Loucy (cell line): ENCODE data around the gene B4GALT1.

Source experiments
- H2AFZ ChIP-seq: fragments of 200-600 bp; sonication (generic); 2 replicates; pipeline ENCODE4 v1.6.0; 2016; ENCODE audit warnings: antibody characterized with exemption, mild to moderate bottlenecking, low read length, moderate library complexity
- H3F3A ChIP-seq: fragments of 200-600 bp; 2 replicates; pipeline ENCODE4 v1.6.0; 2016; ENCODE audit warnings: antibody characterized with exemption, low read depth, mild to moderate bottlenecking
- H3K27me3 ChIP-seq: fragments of 200-600 bp; sonication (generic); 2 replicates; pipeline ENCODE4 v1.6.1; 2014; ENCODE audit warnings: low read length, mild to moderate bottlenecking; ENCODE audit not compliant: insufficient read depth, poor library complexity, severe bottlenecking
- H3K36me3 ChIP-seq: fragments of 200-600 bp; sonication (generic); 2 replicates; pipeline ENCODE4 v1.6.1; 2016; ENCODE audit warnings: low read length; ENCODE audit not compliant: insufficient read depth
- H3K4me1 ChIP-seq: fragments of 200-600 bp; sonication (generic); 2 replicates; pipeline ENCODE4 v1.5.1; 2014; ENCODE audit warnings: low read length, mild to moderate bottlenecking; ENCODE audit not compliant: insufficient read depth, poor library complexity, severe bottlenecking
- H3K4me2 ChIP-seq: fragments of 200-600 bp; sonication (generic); 2 replicates; pipeline ENCODE4 v1.6.0; 2014; ENCODE audit warnings: antibody characterized with exemption, low read length, low read depth, mild to moderate bottlenecking; ENCODE audit not compliant: poor library complexity, severe bottlenecking
- H3K4me3 ChIP-seq: fragments of 200-600 bp; sonication (generic); 2 replicates; pipeline ENCODE4 v1.5.1; 2014; ENCODE audit warnings: low read length, mild to moderate bottlenecking, mixed read lengths; ENCODE audit not compliant: poor library complexity, severe bottlenecking
- H3K79me2 ChIP-seq: fragments of 200-600 bp; sonication (generic); 2 replicates; pipeline ENCODE4 v1.6.1; 2014; ENCODE audit warnings: low read length; ENCODE audit not compliant: insufficient read depth
- H3K9ac ChIP-seq: fragments of 200-600 bp; sonication (generic); 2 replicates; pipeline ENCODE4 v1.6.0; 2014; ENCODE audit warnings: mild to moderate bottlenecking, low read depth, low read length, moderate library complexity; ENCODE audit not compliant: poor library complexity, severe bottlenecking
- H3K9me2 ChIP-seq: fragments of 200-600 bp; sonication (generic); replicated peaks from 2 replicates; pipeline ENCODE4 v1.6.1; 2016; ENCODE audit warnings: low read depth, low read length, mixed read lengths
- H3K9me3 ChIP-seq: fragments of 200-600 bp; sonication (generic); 2 replicates; pipeline ENCODE4 v1.6.1; 2014; ENCODE audit warnings: mild to moderate bottlenecking, antibody characterized with exemption, low read length, low read depth; ENCODE audit not compliant: insufficient read depth
- H4K20me1 ChIP-seq: fragments of 200-600 bp; sonication (generic); 2 replicates; pipeline ENCODE4 v1.6.0; 2014; ENCODE audit warnings: antibody characterized with exemption, low read length, mild to moderate bottlenecking; ENCODE audit not compliant: insufficient read depth, poor library complexity, severe bottlenecking
- EZH2phosphoT487 ChIP-seq: fragments of 200-600 bp; IDR thresholded peaks from 2 replicates; pipeline ENCODE4 v1.6.1; 2018; ENCODE audit warnings: antibody characterized with exemption, mild to moderate bottlenecking, moderate library complexity, borderline replicate concordance
- TF ChIP-seq, protein P1 (sequence below): fragments of 200-600 bp; sonication (generic); conservative IDR thresholded peaks from 2 replicates; pipeline ENCODE4 v1.5.1; 2014; ENCODE audit warnings: mild to moderate bottlenecking, antibody characterized with exemption, low read length

B4GALT1 gene

DNA sequence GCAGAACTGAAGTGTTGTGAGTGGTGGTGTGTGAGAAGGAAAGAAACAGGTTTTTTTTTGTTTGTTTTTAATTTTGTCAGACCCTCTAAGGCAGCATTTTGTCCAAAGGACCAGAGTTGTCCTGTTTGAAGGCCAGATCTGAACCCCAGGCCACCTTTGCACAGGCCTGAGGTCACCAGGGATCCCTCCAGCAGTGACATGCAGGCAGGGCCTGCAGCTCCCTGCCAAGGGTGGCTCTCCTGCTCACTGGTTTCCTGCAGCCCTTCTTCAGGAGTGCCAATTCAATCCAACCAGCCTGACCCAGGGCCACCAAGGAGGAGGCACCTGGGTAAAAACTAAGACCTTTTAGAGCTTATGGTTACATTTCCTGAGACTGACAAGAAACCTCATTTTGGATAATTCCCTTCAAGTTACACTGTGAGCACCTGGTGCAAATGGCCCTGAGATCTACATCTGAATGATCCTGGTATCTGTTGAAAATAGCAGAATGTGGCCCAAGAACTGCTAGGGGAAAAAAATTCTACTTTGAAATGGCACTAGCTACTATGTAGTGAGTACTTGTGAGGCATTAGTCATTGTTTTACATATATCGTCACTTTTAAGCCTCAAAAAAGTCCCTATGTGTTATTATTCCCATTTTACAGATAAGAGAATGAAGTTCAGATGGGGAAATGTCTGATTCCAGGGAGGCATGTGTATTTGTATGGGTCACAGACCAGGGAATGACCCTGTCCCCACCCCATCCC, 57.1 kb downstream of the B4GALT1 start:
- Histone ChIP-seq H3K9me2 (no peaks in the 10 kb centered on the region), H3F3A (no peaks in the 10 kb centered on the region), H3K9ac (no peak overlapping the region), H4K20me1 (no peaks in the 10 kb centered on the region), H3K4me3 (no peak overlapping the region), H3K79me2 (no peaks in the 10 kb centered on the region), H3K4me1 (no peaks in the 10 kb centered on the region), H3K36me3 (peaks cover 30% of the 10 kb centered on the region; the same call in 1 of the 2 replicates), H3K9me3 (no peaks in the 10 kb centered on the region), H2AFZ (no peak overlapping the region), H3K4me2 (no peak overlapping the region), H3K27me3 (no peaks in the 10 kb centered on the region)
- no peak for TF ChIP-seq EZH2phosphoT487
- TF ChIP-seq, protein P1, sequence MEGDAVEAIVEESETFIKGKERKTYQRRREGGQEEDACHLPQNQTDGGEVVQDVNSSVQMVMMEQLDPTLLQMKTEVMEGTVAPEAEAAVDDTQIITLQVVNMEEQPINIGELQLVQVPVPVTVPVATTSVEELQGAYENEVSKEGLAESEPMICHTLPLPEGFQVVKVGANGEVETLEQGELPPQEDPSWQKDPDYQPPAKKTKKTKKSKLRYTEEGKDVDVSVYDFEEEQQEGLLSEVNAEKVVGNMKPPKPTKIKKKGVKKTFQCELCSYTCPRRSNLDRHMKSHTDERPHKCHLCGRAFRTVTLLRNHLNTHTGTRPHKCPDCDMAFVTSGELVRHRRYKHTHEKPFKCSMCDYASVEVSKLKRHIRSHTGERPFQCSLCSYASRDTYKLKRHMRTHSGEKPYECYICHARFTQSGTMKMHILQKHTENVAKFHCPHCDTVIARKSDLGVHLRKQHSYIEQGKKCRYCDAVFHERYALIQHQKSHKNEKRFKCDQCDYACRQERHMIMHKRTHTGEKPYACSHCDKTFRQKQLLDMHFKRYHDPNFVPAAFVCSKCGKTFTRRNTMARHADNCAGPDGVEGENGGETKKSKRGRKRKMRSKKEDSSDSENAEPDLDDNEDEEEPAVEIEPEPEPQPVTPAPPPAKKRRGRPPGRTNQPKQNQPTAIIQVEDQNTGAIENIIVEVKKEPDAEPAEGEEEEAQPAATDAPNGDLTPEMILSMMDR: no peak

DNA sequence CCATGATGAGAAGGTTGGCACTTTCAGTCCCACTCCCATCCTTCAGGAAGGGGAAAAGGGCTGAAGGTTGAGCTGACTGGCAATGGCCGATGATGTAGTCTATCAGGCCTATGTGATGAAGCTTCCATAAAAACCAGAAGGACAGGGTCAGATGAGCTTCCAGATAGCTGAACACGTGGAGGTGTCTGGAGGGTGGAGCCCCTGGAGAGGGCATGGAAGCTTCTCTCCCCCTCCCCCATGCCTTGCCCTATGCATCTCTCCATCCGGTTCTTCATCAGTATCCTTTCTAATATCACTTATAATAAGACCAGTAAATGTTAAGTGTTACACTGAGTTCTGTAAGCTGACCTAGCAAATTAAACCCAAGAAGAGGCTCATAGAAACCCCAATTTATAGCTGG, 58.0 kb downstream of the B4GALT1 start:
- Histone ChIP-seq H3K4me3 (no peak overlapping the region), H3K9me2 (no peaks in the 10 kb centered on the region), H3K4me2 (no peak overlapping the region), H3K36me3 (peaks cover 25% of the 10 kb centered on the region; the same call in 1 of the 2 replicates), H3F3A (no peaks in the 10 kb centered on the region), H3K27me3 (no peaks in the 10 kb centered on the region), H3K9ac (no peak overlapping the region), H3K79me2 (no peaks in the 10 kb centered on the region), H4K20me1 (no peaks in the 10 kb centered on the region), H3K9me3 (no peaks in the 10 kb centered on the region), H3K4me1 (no peaks in the 10 kb centered on the region), H2AFZ (no peak overlapping the region)
- TF ChIP-seq EZH2phosphoT487: no peak
- TF ChIP-seq, protein P1: no peak

DNA sequence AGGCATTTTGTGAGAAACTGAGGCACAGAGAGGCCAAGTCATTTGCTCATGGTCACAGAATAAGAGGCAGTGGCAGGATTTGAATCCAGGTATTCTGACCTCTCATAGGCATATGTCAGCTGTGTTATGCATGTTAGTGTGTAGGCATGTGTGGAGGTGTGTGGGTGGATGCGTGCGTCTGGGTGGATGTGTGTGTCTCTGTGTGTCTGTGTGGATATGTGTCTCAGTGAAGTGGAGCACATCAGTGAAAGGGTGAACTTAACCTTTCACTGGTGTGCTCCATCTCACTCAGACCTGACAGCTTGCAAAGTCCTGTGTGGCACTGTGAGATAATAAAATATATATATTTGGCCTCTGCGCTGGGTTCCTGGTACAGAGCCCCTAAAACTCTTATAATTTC, 58.7 kb downstream of the B4GALT1 start:
- Histone ChIP-seq H4K20me1 (no peaks in the 10 kb centered on the region), H3K36me3 (peaks cover 19% of the 10 kb centered on the region; the same call in 1 of the 2 replicates), H3K4me1 (no peaks in the 10 kb centered on the region), H3K4me2 (no peak overlapping the region), H3K27me3 (no peaks in the 10 kb centered on the region), H3K4me3 (no peak overlapping the region), H3K9ac (no peak overlapping the region), H3F3A (no peaks in the 10 kb centered on the region), H3K9me2 (no peaks in the 10 kb centered on the region), H3K79me2 (no peaks in the 10 kb centered on the region), H3K9me3 (no peaks in the 10 kb centered on the region), H2AFZ (no peak overlapping the region)
- TF ChIP-seq, protein P1: no peak
- TF ChIP-seq EZH2phosphoT487: no peak
